ENCODE data around the gene CHST8.

DNA sequence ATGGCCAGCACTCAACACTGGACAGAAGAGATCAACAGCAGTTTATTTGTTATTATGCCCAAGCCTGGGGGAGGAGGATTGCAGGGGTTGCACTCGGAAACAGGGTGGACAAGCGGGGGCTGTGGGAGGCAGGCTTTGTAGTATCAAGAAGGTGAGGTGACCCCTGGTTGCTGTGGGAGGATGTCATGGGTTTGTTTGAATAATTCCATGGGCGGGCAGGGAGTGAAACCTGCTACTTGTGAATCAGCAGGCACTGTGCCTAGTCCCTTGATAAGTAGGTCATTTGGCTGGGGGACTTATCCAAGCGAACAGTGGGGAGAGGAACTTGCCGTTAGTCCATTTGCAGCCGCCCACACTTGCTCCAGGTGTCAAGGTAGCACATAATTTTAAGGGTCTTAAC, 90.5 kb downstream of the CHST8 start:
- TF ChIP-seq POLR2AphosphoS5 (IDR thresholded peaks at IDR 0.05; ENCODE audit: borderline replicate concordance, low read depth, low read length) (no peak), EZH2 (IDR thresholded peaks at IDR 0.05) (no peak), FOXP2 (optimal IDR thresholded peaks at IDR 0.05; ENCODE audit: control extremely low read depth, extremely low read length, insufficient read depth) (no peak)
